Regular cardiac myocyte (primary cell): ENCODE measurements around the gene KCTD2. TPM values are rescaled to one million over a fixed set of nuclear protein-coding genes. Genes with fewer than 3 reads are reported as not detected.

Experiments used
- total RNA-seq: library from RNA; depleted of rRNA; stranded (reverse); fragments of >200 nt; gene quantifications from 2 replicates; pipeline ENCODE4 v1.2.3, GENCODE V29; 2014

The KCTD2 gene, protein sequence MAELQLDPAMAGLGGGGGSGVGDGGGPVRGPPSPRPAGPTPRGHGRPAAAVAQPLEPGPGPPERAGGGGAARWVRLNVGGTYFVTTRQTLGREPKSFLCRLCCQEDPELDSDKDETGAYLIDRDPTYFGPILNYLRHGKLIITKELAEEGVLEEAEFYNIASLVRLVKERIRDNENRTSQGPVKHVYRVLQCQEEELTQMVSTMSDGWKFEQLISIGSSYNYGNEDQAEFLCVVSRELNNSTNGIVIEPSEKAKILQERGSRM
- 14.7 and 16.7 TPM in 2 replicates for total RNA-seq

DNA sequence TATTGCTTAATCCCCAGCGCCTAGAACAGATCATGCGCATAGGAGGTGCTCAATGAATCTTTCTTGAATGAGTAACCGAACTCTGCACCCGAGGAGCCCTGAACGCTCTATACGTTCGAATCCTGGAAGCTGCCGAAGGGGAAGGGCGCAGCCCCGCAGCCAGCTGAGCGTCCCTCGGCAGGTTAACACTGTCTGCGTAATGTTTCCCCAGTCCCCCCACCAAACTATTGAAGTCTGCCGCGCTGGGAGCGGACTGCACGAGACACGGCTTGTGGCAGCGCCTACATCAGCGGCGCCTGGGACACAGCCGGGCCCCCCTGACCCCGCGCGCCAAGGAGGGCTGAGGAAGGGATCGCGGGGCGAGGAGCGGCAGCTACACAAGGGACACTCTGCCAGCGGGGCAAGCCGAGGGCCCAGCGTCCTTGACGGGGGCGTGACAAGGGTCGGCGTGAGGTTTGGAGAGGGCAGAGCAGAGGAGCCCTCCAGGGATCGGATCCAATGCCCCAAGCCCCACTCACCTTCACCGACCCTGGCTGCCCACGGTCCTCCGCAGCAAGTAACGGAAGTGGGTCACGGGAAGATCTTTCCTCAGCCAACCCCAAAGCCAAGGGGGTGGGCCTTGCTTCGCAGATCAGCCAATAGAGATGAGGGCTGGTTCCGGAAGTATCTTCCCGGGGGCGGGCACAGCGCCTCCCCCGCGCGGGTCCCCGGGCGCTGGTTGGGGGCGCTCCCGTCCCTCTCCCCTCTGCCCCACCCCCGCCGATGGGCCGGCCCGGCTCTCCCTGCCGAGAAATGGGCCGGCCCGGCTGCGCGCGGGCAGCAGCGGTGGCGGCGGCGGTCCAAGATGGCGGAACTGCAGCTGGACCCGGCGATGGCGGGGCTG, at the start of gene KCTD2, which contains the start of gene ATP5PD:
Gene KCTD2, plus strand, starts transcription at position 819 of the 883 bp plus-strand sequence. Its CDS starts 26 bp downstream, at position 845.
Gene ATP5PD, minus strand, starts transcription at position 563 of the 883 bp plus-strand sequence. CDS start 4,319 bp downstream, outside the sequence.

DNA sequence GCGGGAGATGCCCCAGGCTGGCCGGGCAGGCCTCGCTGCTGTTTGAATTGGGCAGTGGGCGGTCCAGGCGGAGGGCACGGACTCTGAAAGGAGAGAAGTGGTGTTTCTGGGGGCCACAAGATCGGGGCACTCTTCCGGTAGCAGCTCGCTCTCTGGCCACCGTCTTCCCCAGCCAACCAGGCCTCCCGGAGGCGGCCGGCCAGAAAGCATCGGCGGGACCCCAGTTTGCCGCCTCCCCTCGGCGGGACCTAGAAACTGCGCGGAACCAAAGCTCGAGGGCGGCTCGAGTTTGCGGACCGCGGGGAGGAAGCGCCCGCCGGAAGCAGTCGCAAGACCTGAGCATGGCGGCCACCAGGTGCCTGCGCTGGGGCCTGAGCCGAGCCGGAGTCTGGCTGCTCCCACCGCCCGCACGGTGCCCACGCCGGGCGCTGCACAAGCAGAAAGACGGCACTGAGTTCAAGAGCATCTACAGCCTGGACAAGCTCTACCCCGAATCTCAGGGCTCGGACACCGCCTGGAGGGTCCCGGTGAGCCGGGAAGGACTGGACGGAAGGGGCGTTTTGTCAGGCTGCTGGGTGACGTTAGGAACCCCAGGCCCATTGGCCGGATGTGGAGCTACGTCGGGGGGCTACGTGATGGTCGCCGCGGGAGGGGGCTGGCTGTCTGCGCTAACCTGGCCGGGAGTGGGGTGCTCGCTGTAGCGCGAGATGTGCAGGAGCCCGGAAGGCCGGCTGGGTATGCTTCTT, 34.5 kb upstream of the KCTD2 start, which contains the start of gene MRPL58:
Gene MRPL58, plus strand, starts transcription at position 325 of the 746 bp plus-strand sequence. Its CDS starts 17 bp downstream, at position 342.

DNA sequence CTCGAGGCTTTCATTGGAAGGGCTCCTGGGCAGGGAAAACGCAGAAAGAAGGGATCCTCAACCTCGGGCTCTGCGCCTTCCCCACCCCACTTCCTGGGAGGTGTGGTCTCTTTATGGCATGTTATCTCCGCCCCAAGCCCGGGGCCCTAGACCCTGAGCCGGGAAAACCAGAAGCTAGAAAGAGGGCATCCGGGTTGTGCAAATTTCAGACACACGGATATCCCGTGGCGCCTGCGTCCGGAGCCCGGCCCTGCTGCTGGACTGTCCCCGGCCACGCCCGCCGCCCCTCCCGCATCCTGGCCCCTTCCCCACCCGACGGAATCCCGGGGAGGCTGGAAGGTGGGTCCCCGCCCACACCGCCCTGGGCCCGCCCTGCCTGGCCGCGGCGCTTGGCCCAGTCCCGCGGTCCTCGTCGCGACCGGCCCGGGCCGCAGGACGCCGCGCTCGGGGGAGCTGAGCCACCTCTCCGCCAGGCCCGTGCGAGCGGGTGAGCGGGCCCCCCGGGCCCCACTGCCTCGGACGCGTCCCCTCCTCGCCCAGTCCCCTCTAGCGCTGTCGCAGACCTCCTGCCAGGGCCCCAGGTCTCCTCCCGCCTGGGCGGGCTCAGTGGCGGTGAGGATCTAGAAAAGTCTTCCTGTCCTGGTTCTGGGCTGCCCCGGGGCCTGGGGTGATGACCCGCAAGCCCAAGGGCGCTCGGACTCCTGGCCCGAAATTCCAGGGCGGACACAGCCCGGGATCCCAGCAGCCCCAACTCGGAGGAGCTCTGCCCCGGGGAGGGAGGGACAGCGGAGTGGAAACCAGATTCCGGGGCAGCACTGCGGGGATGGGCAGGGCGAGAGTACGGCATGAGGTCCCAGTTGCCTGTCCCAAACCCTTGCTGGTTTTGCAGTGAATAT, 40.8 kb downstream of the KCTD2 start, which contains the start of gene SLC16A5:
Gene SLC16A5, plus strand, starts transcription at position 397 of the 896 bp plus-strand sequence. CDS start 5,683 bp downstream, outside the sequence.

DNA sequence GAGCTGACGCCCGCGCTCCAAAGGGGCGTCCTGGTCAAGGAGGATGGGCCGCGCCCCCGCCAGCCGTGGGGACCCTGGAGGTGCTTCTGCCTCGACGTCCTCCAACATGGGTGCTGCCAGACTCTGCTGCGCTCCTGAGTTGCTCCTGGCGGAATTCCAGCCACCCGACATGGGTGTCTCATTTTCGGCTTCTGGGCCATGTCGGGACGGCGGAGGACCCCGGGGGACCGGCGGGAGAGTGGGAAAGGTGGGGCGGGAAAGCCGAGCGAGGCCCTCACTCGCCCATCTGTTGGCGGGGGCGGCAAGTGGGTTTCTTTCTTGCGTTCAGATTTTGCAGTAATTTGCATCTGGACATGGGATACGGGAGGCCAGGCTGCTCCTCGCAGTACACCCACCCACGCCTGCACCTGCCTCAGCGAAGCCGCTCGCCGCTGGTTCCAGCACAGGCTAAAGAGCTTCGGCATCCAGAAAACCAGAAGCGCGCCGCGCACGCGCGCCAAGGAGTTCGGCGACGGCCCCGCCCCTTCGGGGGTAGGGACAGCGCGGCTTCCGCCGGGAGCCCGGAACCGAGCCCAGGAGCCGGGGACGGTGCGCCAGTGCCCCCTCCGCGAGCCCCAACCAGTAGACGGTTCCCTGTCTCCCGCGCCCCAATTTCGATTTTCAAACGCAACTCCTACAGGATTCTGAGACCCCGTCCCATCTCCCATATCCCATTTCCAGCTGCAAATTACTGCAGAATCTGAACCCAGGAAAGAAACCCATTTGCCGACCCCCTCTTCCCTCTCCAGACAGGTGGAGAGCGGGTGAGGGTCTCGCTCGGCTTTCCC, 62.6 kb downstream of the KCTD2 start, which contains the start of gene ARMC7:
Gene ARMC7, plus strand, starts transcription at position 563 of the 827 bp plus-strand sequence. CDS start 320 bp downstream, outside the sequence.

Other genes starting within 250 kb of the KCTD2 start
- 0.19 and 0.28 TPM in 2 replicates for gene GRIN2C, start 187.3 kb upstream of the KCTD2 start, total RNA-seq
- gene FDXR, start 174.2 kb upstream of the KCTD2 start, total RNA-seq: 31.4 and 47.6 TPM in 2 replicates
- gene FADS6, start 153.6 kb upstream of the KCTD2 start, total RNA-seq: not detected in 2 replicates
- gene USH1G, start 124.0 kb upstream of the KCTD2 start, total RNA-seq: under 0.01 TPM in 1 of 2 replicates, not detected in the other
- not detected in 2 replicates for gene OTOP2, start 123.0 kb upstream of the KCTD2 start, total RNA-seq
- gene OTOP3, start 111.3 kb upstream of the KCTD2 start, total RNA-seq: not detected in 2 replicates
- 1.4 and 5.8 TPM in 2 replicates for gene HID1, start 74.5 kb upstream of the KCTD2 start, total RNA-seq
- gene CDR2L, start 59.6 kb upstream of the KCTD2 start, total RNA-seq: 17.5 and 25.1 TPM in 2 replicates
- gene MRPL58, start 34.6 kb upstream of the KCTD2 start, total RNA-seq: 27.9 and 47.0 TPM in 2 replicates
- gene ATP5PD, start 256 bp upstream of the KCTD2 start, total RNA-seq: 332 and 359 TPM in 2 replicates
- gene SLC16A5, start 40.7 kb downstream of the KCTD2 start, total RNA-seq: 3.3 and 6.2 TPM in 2 replicates
- gene ARMC7, start 62.7 kb downstream of the KCTD2 start, total RNA-seq: 1.4 and 1.9 TPM in 2 replicates
- gene NT5C, start 84.5 kb downstream of the KCTD2 start, total RNA-seq: 31.3 and 51.0 TPM in 2 replicates
- gene JPT1, start 107.3 kb downstream of the KCTD2 start, total RNA-seq: 60.3 and 215 TPM in 2 replicates
- 111 and 152 TPM in 2 replicates for gene SUMO2, start 135.7 kb downstream of the KCTD2 start, total RNA-seq
- 18.3 and 46.2 TPM in 2 replicates for gene NUP85, start 158.5 kb downstream of the KCTD2 start, total RNA-seq
- 6.8 and 11.5 TPM in 2 replicates for gene GGA3, start 214.4 kb downstream of the KCTD2 start, total RNA-seq
- gene MRPS7, start 214.7 kb downstream of the KCTD2 start, total RNA-seq: 33.8 and 76.9 TPM in 2 replicates
- gene MIF4GD, start 224.0 kb downstream of the KCTD2 start, total RNA-seq: 6.9 and 7.3 TPM in 2 replicates
- gene SLC25A19, start 242.2 kb downstream of the KCTD2 start, total RNA-seq: 7.6 and 8.8 TPM in 2 replicates